RKO (cell line): ENCODE results near the gene TRIM14.

Experiments used
- DNase-seq: peaks from one replicate; pipeline ENCODE4 v3.0.0-alpha.2; 2016; ENCODE audit warnings: low spot score

TRIM14 gene

GRCh38 chr9:98118640-98119601 is at the start of gene TRIM14:
TRIM14 (minus strand) TSS chr9:98119222; CDS start chr9:98119188, 34 bp downstream.
- peak; percentile 76 for DNase-seq

GRCh38 chr9:98168153-98168780 is 49.2 kb upstream of the TRIM14 start:
- DNase-seq = no peak

- no peak for DNase-seq
Observed at GRCh38 chr9:98164912-98165311, 45.9 kb upstream of the TRIM14 start.

GRCh38 chr9:98162613-98163012 is 43.6 kb upstream of the TRIM14 start:
- no peak for DNase-seq

GRCh38 chr9:98161851-98162250 is 42.8 kb upstream of the TRIM14 start:
- no peak for DNase-seq

- DNase-seq = no peak
Observed at GRCh38 chr9:98159790-98160189, 40.8 kb upstream of the TRIM14 start.

- no peak for DNase-seq
Observed at GRCh38 chr9:98159301-98159700, 40.3 kb upstream of the TRIM14 start.

GRCh38 chr9:98158071-98158831 is 39.2 kb upstream of the TRIM14 start:
- peak; percentile 16 for DNase-seq

GRCh38 chr9:98157372-98157771 is 38.4 kb upstream of the TRIM14 start:
- DNase-seq = no peak

GRCh38 chr9:98154678-98155077 is 35.7 kb upstream of the TRIM14 start:
- DNase-seq = no peak

GRCh38 chr9:98152526-98152925 is 33.5 kb upstream of the TRIM14 start:
- DNase-seq = no peak

- no peak for DNase-seq
Observed at GRCh38 chr9:98150721-98151120, 31.7 kb upstream of the TRIM14 start.

GRCh38 chr9:98150164-98150563 is 31.1 kb upstream of the TRIM14 start:
- no peak for DNase-seq

- no peak for DNase-seq
Observed at GRCh38 chr9:98149422-98149821, 30.4 kb upstream of the TRIM14 start.

GRCh38 chr9:98148486-98148885 is 29.5 kb upstream of the TRIM14 start:
- DNase-seq = no peak

- no peak for DNase-seq
Observed at GRCh38 chr9:98147582-98147981, 28.6 kb upstream of the TRIM14 start.

- DNase-seq = no peak
Observed at GRCh38 chr9:98146101-98146991, 27.3 kb upstream of the TRIM14 start.

- no peak for DNase-seq
Observed at GRCh38 chr9:98144631-98145030, 25.6 kb upstream of the TRIM14 start.

GRCh38 chr9:98144076-98144475 is 25.1 kb upstream of the TRIM14 start:
- no peak for DNase-seq

- no peak for DNase-seq
Observed at GRCh38 chr9:98142925-98143481, 24.0 kb upstream of the TRIM14 start.
